K562 (cell line): Measurements from ENCODE around the gene SHC1. TPM values are rescaled to one million over a fixed set of nuclear protein-coding genes. Genes with fewer than 3 reads are reported as not detected.

ENCODE experiments used
- CBX8 ChIP-seq: fragments of 200-600 bp; sonication (generic); IDR thresholded peaks from 2 replicates; pipeline ENCODE4 v1.6.1; 2012; ENCODE audit warnings: borderline replicate concordance, mixed run types, low read depth, mild to moderate bottlenecking, moderate library complexity, mixed read lengths, low read length, control low read depth, inconsistent platforms; ENCODE audit not compliant: poor library complexity, severe bottlenecking; ENCODE audit errors: extremely low read depth
- CREB3 ChIP-seq: fragments of 450-650 bp; conservative IDR thresholded peaks from 2 replicates; pipeline ENCODE4 v1.6.1; 2016; ENCODE audit warnings: missing genetic modification characterization, low read depth, mild to moderate bottlenecking, missing compliant biosample characterization, moderate library complexity
- CREBBP ChIP-seq: IDR thresholded peaks from one replicate; pipeline ENCODE4 v1.6.1; 2012; ENCODE audit warnings: low read depth, mild to moderate bottlenecking, control low read depth, inconsistent platforms, low read length
- JUND ChIP-seq, 2 experiments: IDR thresholded peaks; 2 replicates in 1 of 2; 3 replicates in 1 of 2; pipeline ENCODE4 v1.6.1; 2011; ENCODE audit warnings: borderline replicate concordance in 2 of 2, low read depth in 2 of 2, low read length in 2 of 2, improper control_type of control experiment in 1 of 2, missing biosample characterization in 1 of 2, missing genetic modification characterization in 1 of 2, missing genetic modification reagents in 1 of 2
- L3MBTL2 ChIP-seq: fragments of 450-650 bp; IDR thresholded peaks from 2 replicates; pipeline ENCODE4 v1.6.1; 2016; ENCODE audit warnings: mild to moderate bottlenecking, moderate library complexity
- MBD2 ChIP-seq: sonication (generic); IDR thresholded peaks from 2 replicates; pipeline ENCODE4 v1.6.1; 2016; ENCODE audit warnings: low read depth, borderline replicate concordance
- MTA2 ChIP-seq: fragments of 450-650 bp; IDR thresholded peaks from 2 replicates; pipeline ENCODE4 v1.6.1; 2016; ENCODE audit warnings: low read depth
- MYC ChIP-seq, 2 experiments: fragments of 250-450 bp in 1 of 2; sonication (Bioruptor Pico) in 1 of 2; IDR thresholded peaks; 2 replicates each; pipeline versions ENCODE4 v1.5.1 to v1.6.1; 2012 to 2021; ENCODE audit warnings: low read depth in 2 of 2, borderline replicate concordance in 1 of 2, improper control_type of control experiment in 1 of 2, low read length in 1 of 2, mild to moderate bottlenecking in 1 of 2, moderate library complexity in 1 of 2
- NFE2 ChIP-seq: IDR thresholded peaks from 2 replicates; pipeline ENCODE4 v1.6.1; 2014; ENCODE audit warnings: antibody characterized with exemption, low read depth
- NFIX ChIP-seq: fragments of 250-450 bp; sonication (Bioruptor Pico); IDR thresholded peaks from 2 replicates; pipeline ENCODE4 v1.4.0; 2020; ENCODE audit warnings: low read depth, mild to moderate bottlenecking, moderate library complexity
- NONO ChIP-seq, 2 experiments: fragments of 200-400 bp in 1 of 2; fragments of 450-650 bp in 1 of 2; formaldehyde crosslinking in 1 of 2; IDR thresholded peaks; 2 replicates each; pipeline ENCODE4 v1.6.1; 2017; ENCODE audit warnings: low read depth in 2 of 2, mild to moderate bottlenecking in 2 of 2, moderate library complexity in 2 of 2, low read length in 1 of 2
- RERE ChIP-seq: sonication (generic); formaldehyde crosslinking; IDR thresholded peaks from 2 replicates; pipeline ENCODE4 v1.8.0; 2023; ENCODE audit warnings: missing genetic modification reagents, mild to moderate bottlenecking, borderline replicate concordance
- TEAD4 ChIP-seq, 2 experiments: sonication (generic) in 1 of 2; formaldehyde crosslinking in 1 of 2; IDR thresholded peaks; 2 replicates each; pipeline versions ENCODE4 v1.6.1 to v1.8.0; 2012 to 2022; ENCODE audit warnings: borderline replicate concordance in 1 of 2, inconsistent platforms in 1 of 2, low read length in 1 of 2, mild to moderate bottlenecking in 1 of 2, missing genetic modification reagents in 1 of 2
- ZNF263 ChIP-seq: sonication (generic); formaldehyde crosslinking; IDR thresholded peaks from 2 replicates; pipeline ENCODE4 v1.8.0; 2022; ENCODE audit warnings: mild to moderate bottlenecking, missing genetic modification reagents, borderline replicate concordance
- ZNF695 ChIP-seq: fragments of 450-650 bp; formaldehyde crosslinking; IDR thresholded peaks from 2 replicates; pipeline ENCODE4 v1.4.0; 2020; ENCODE audit warnings: mild to moderate bottlenecking, moderate library complexity
- polyA plus RNA-seq, 8 experiments: library from polyadenylated mRNA; depleted of rRNA in 4 of 8; stranded (reverse) in 5 of 8; unstranded in 3 of 8; fragments of >200 nt; fragmentation: Nextera tagmentation in 2 of 8; fragmentation: Illumina TruSeq in 1 of 8; extraction: Ambion mirVana in 2 of 8; extraction: Trizol in 1 of 8; gene quantifications; 2 replicates each; pipeline versions ENCODE4 v1.2.1 to v1.2.3, GENCODE V29; 2011 to 2014; ENCODE audit warnings: inconsistent platforms in 1 of 8, missing spikeins in 1 of 8
- total RNA-seq, 7 experiments: library from RNA; depleted of rRNA in 6 of 7; stranded (reverse); fragments of >200 nt in 6 of 7; fragmentation: Illumina TruSeq in 2 of 7; extraction: Trizol in 2 of 7; gene quantifications; 2 replicates each; pipeline versions ENCODE4 v1.2.1 to v1.2.3, GENCODE V29; 2011 to 2021; ENCODE audit warnings: low replicate concordance in 1 of 7
- TF ChIP-seq, protein P1 (sequence below): fragments of 450-650 bp; IDR thresholded peaks from 2 replicates; pipeline ENCODE4 v1.6.1; 2018; ENCODE audit warnings: mild to moderate bottlenecking, low read depth; ENCODE audit not compliant: partially characterized antibody

The SHC1 gene
- total and polyA plus RNA-seq, 9 of the 15 experiments (the other 6 are each of a cell fraction or from before 2014, with no cell fraction given) = 4.1 to 113 (median 51.9) TPM

GRCh38 chr1:155001675-155002463 lies 31.3 kb upstream of the SHC1 start (continued):
- TF ChIP-seq MTA2 (peak; percentile 52), MBD2 (peak; percentile 93; the same call in 1 of the 2 replicates), L3MBTL2 (no peak), ZNF695 (CRISPR knock-in tag) (no peak), MYC (IDR thresholded peaks at IDR 0.05; ENCODE audit: low read depth, low read length) (0 out of 2 replicates have a peak, but pooled peaks have one; percentile 58), MYC (CRISPR knock-in tag; IDR thresholded peaks at IDR 0.05; ENCODE audit: borderline replicate concordance, low read depth) (no peak), CREB3 (tag) (no peak), NFIX (no peak), JUND (IDR thresholded peaks at IDR 0.05; ENCODE audit: borderline replicate concordance, low read depth, low read length) (peak; percentile 20; the same call in 1 of the 2 replicates), JUND (tag; IDR thresholded peaks at IDR 0.05; ENCODE audit: borderline replicate concordance, low read depth, low read length) (no peak; the same call in 2 of the 3 replicates), TEAD4 (IDR thresholded peaks at IDR 0.05; ENCODE audit: low read length) (no peak), TEAD4 (CRISPR knock-in tag; IDR thresholded peaks at IDR 0.05; ENCODE audit: borderline replicate concordance) (no peak), CBX8 (no peak), ZNF263 (CRISPR knock-in tag) (0 out of 2 replicates have a peak, but pooled peaks have one; percentile 54), NFE2 (no peak), RERE (CRISPR knock-in tag) (no peak), CREBBP (no peak), NONO (IDR thresholded peaks at IDR 0.05; ENCODE audit: low read depth in 2 of 2, low read length in 1 of 2) (0 out of 4 replicates have a peak, but pooled peaks of 1 of the 2 experiments have one; percentile 65)
- TF ChIP-seq, protein P1, sequence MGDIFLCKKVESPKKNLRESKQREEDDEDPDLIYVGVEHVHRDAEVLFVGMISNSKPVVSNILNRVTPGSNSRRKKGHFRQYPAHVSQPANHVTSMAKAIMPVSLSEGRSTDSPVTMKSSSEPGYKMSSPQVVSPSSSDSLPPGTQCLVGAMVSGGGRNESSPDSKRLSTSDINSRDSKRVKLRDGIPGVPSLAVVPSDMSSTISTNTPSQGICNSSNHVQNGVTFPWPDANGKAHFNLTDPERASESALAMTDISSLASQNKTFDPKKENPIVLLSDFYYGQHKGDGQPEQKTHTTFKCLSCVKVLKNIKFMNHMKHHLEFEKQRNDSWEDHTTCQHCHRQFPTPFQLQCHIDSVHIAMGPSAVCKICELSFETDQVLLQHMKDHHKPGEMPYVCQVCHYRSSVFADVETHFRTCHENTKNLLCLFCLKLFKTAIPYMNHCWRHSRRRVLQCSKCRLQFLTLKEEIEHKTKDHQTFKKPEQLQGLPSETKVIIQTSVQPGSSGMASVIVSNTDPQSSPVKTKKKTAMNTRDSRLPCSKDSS = no peak
